Measurements from ENCODE around the gene TUFT1. TPM values are rescaled to one million over a fixed set of nuclear protein-coding genes. Genes with fewer than 3 reads are reported as not detected.
"Not testable (repeated sequence)": the region's sequence is repeated elsewhere in the genome, so short reads cannot be mapped to it uniquely, and the experiment has no call there.

The TUFT1 gene
- total and polyA plus RNA-seq, 2 experiments from 2014 or later, result 29.2 to 29.8 TPM

GRCh38 chr1:151519667-151520066, 20.4 kb upstream of the TUFT1 start:
- H4K20me1 ChIP-seq (ENCODE audit: insufficient read depth, poor library complexity, severe bottlenecking), result peaks cover 14% of the 10 kb centered on the region
- no peaks in the 10 kb centered on the region for H3K9me2 ChIP-seq (replicated peaks; ENCODE audit: insufficient read depth)
- H3K4me2 ChIP-seq, result no peak overlapping the region
- no peak for TF ChIP-seq EZH2 (IDR thresholded peaks at IDR 0.05; ENCODE audit: borderline replicate concordance)
- no peak for TF ChIP-seq CTCF (IDR thresholded peaks at IDR 0.05; ENCODE audit: poor library complexity)
- TF ChIP-seq EZH2phosphoT487 (IDR thresholded peaks at IDR 0.05; ENCODE audit: low read depth, severe bottlenecking, unreplicated experiment), result no peak
- DNase-seq (ENCODE audit: low spot score), result no peak
- H3K9me3 ChIP-seq (ENCODE audit: low read depth), result no peaks in the 10 kb centered on the region
- H2AFZ ChIP-seq, result no peak overlapping the region
- H3K79me2 ChIP-seq, result peaks cover 74% of the 10 kb centered on the region
- WGBS (ENCODE audit: low lambda C conversion rate, missing lambda C conversion rate), result 86% methylated on average over 2 of the region's 2 CpGs
- no peaks in the 10 kb centered on the region for H3K36me3 ChIP-seq (replicated peaks; ENCODE audit: insufficient read depth, low read depth)
- H3K4me1 ChIP-seq (ENCODE audit: insufficient read depth), result peaks cover 19% of the 10 kb centered on the region
- H3K27me3 ChIP-seq, result no peaks in the 10 kb centered on the region
- no peak overlapping the region for H3K4me3 ChIP-seq
- no peak overlapping the region for H3K27ac ChIP-seq

- Histone ChIP-seq H3K79me2 (peaks cover 67% of the 10 kb centered on the region), H2AFZ (no peak overlapping the region), H3K9me2 (replicated peaks; ENCODE audit: insufficient read depth) (no peaks in the 10 kb centered on the region), H3K27ac (no peak overlapping the region), H3K36me3 (replicated peaks; ENCODE audit: insufficient read depth, low read depth) (no peaks in the 10 kb centered on the region), H3K4me3 (no peak overlapping the region), H3K4me1 (ENCODE audit: insufficient read depth) (peaks cover 13% of the 10 kb centered on the region), H3K4me2 (no peak overlapping the region), H3K9me3 (ENCODE audit: low read depth) (no peaks in the 10 kb centered on the region), H4K20me1 (ENCODE audit: insufficient read depth, poor library complexity, severe bottlenecking) (peaks cover 14% of the 10 kb centered on the region), H3K27me3 (no peaks in the 10 kb centered on the region)
- no peak for DNase-seq (ENCODE audit: low spot score)
- 92% methylated on average over 4 of the region's 4 CpGs for WGBS (ENCODE audit: low lambda C conversion rate, missing lambda C conversion rate)
- TF ChIP-seq EZH2phosphoT487 (IDR thresholded peaks at IDR 0.05; ENCODE audit: low read depth, severe bottlenecking, unreplicated experiment) (no peak), CTCF (IDR thresholded peaks at IDR 0.05; ENCODE audit: poor library complexity) (no peak), EZH2 (IDR thresholded peaks at IDR 0.05; ENCODE audit: borderline replicate concordance) (no peak)
Measured at GRCh38 chr1:151520359-151520758, 19.8 kb upstream of the TUFT1 start.

GRCh38 chr1:151522427-151522826, 17.7 kb upstream of the TUFT1 start:
- H2AFZ ChIP-seq; H3K4me3 ChIP-seq; DNase-seq (ENCODE audit: low spot score); H3K9me3 ChIP-seq (ENCODE audit: low read depth); H3K36me3 ChIP-seq (replicated peaks; ENCODE audit: insufficient read depth, low read depth); H3K4me2 ChIP-seq; H3K4me1 ChIP-seq (ENCODE audit: insufficient read depth); H3K27me3 ChIP-seq; H3K27ac ChIP-seq; H3K9me2 ChIP-seq (replicated peaks; ENCODE audit: insufficient read depth): not testable (repeated sequence)
- WGBS (ENCODE audit: low lambda C conversion rate, missing lambda C conversion rate), result 93% methylated on average over 7 of the region's 7 CpGs
- H3K79me2 ChIP-seq, result peaks cover 47% of the 10 kb centered on the region
- peaks cover 14% of the 10 kb centered on the region for H4K20me1 ChIP-seq (ENCODE audit: insufficient read depth, poor library complexity, severe bottlenecking)

GRCh38 chr1:151523326-151523725, 16.8 kb upstream of the TUFT1 start:
- no peaks in the 10 kb centered on the region for H3K9me2 ChIP-seq (replicated peaks; ENCODE audit: insufficient read depth)
- DNase-seq (ENCODE audit: low spot score), result no peak
- H2AFZ ChIP-seq, result no peak overlapping the region
- H3K27me3 ChIP-seq, result no peaks in the 10 kb centered on the region
- no peak overlapping the region for H3K4me3 ChIP-seq
- TF ChIP-seq EZH2 (IDR thresholded peaks at IDR 0.05; ENCODE audit: borderline replicate concordance) (no peak), CTCF (IDR thresholded peaks at IDR 0.05; ENCODE audit: poor library complexity) (no peak), EZH2phosphoT487 (IDR thresholded peaks at IDR 0.05; ENCODE audit: low read depth, severe bottlenecking, unreplicated experiment) (no peak)
- H3K9me3 ChIP-seq (ENCODE audit: low read depth), result no peaks in the 10 kb centered on the region
- H3K4me1 ChIP-seq (ENCODE audit: insufficient read depth), result no peaks in the 10 kb centered on the region
- H4K20me1 ChIP-seq (ENCODE audit: insufficient read depth, poor library complexity, severe bottlenecking), result peaks cover 14% of the 10 kb centered on the region
- H3K4me2 ChIP-seq, result no peak overlapping the region
- peaks cover 38% of the 10 kb centered on the region for H3K79me2 ChIP-seq
- no peak overlapping the region for H3K27ac ChIP-seq
- WGBS (ENCODE audit: low lambda C conversion rate, missing lambda C conversion rate), result 75% methylated on average over 5 of the region's 5 CpGs
- H3K36me3 ChIP-seq (replicated peaks; ENCODE audit: insufficient read depth, low read depth), result no peaks in the 10 kb centered on the region
